Activated CD4-positive, alpha-beta T cell treated with anti-CD3 and anti-CD28 coated beads, Interleukin-2, amount 10 ng/mL, durations not matched to agents 24 days and 14 days (primary cell): ENCODE measurements around the gene KCNQ1OT1. TPM values are rescaled to one million over a fixed set of nuclear protein-coding genes. Genes with fewer than 3 reads are reported as not detected.

ENCODE experiments used
- DNase-seq: peaks from one replicate; pipeline ENCODE4 v3.0.0; 2022
- H3K27ac Mint-ChIP-seq: one replicate; pipeline ENCODE4 v1.8.0; 2022; ENCODE audit warnings: mild to moderate bottlenecking, mixed read lengths
- H3K27me3 Mint-ChIP-seq: one replicate; pipeline ENCODE4 v1.8.0; 2022; ENCODE audit warnings: mixed read lengths
- H3K36me3 Mint-ChIP-seq: one replicate; pipeline ENCODE4 v1.8.0; 2022; ENCODE audit warnings: low read depth, mild to moderate bottlenecking, mixed read lengths
- H3K4me1 Mint-ChIP-seq: one replicate; pipeline ENCODE4 v1.8.0; 2021; ENCODE audit warnings: mixed read lengths
- H3K4me3 Mint-ChIP-seq: one replicate; pipeline ENCODE4 v1.8.0; 2022; ENCODE audit warnings: mild to moderate bottlenecking, moderate library complexity, mixed read lengths
- H3K9me3 Mint-ChIP-seq: one replicate; pipeline ENCODE4 v1.8.0; 2021; ENCODE audit warnings: mixed read lengths
- intact Hi-C: fragments of 100-400 bp; cut with micrococcal nuclease; formaldehyde crosslinking; loops from one replicate; pipeline ENCODE4 v1.15.1; 2023
- total RNA-seq: library from RNA; stranded (reverse); gene quantifications from 2 replicates; pipeline ENCODE4 v1.2.3, GENCODE V29; 2022

The KCNQ1OT1 gene
- total RNA-seq, 1 donor from 2014 or later, result 0.61 TPM

- Mint-ChIP-seq H3K36me3 (no peaks in the 10 kb centered on the region), H3K4me3 (no peak overlapping the region), H3K9me3 (peaks cover 12% of the 10 kb centered on the region), H3K27me3 (no peaks in the 10 kb centered on the region), H3K4me1 (no peaks in the 10 kb centered on the region), H3K27ac (no peak overlapping the region)
- intact Hi-C loops, result loop anchor here (10.0 kb wide), 1 partner anchor 177 kb away; the partner anchor contains the start of gene CDKN1C
- no peak for DNase-seq
Observed at GRCh38 chr11:2708151-2708581, 8.4 kb upstream of the KCNQ1OT1 start.

DNA sequence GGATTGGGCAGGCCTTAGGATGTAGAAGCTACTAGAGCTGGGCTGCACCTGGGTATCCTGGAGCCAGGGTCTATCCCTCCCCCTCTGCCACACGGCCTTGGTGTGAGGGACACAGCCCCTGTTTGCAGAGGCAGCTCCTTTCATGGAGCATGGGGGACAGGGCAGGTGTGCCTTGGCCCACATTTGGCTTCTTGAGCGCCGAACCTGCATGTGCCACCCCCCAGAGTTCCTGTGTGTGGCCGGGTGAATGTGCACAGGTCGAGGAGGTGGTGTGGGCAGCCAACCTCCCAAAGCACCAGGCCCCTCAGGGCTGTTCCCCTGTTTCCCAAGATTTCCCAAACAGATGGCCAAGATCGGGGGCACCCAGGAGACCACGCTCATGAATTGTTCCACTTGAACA, 7.9 kb upstream of the KCNQ1OT1 start:
- Mint-ChIP-seq H3K27me3 (no peaks in the 10 kb centered on the region), H3K36me3 (no peaks in the 10 kb centered on the region), H3K27ac (no peak overlapping the region), H3K4me3 (no peak overlapping the region), H3K9me3 (peaks cover 12% of the 10 kb centered on the region), H3K4me1 (no peaks in the 10 kb centered on the region)
- intact Hi-C loops, result loop anchor here (10.0 kb wide), 1 partner anchor 177 kb away; the partner anchor contains the start of gene CDKN1C
- DNase-seq, result no peak

- Mint-ChIP-seq H3K4me1 (no peaks in the 10 kb centered on the region), H3K9me3 (peaks cover 12% of the 10 kb centered on the region), H3K27me3 (no peaks in the 10 kb centered on the region), H3K36me3 (no peaks in the 10 kb centered on the region), H3K27ac (no peak overlapping the region), H3K4me3 (no peak overlapping the region)
- no peak for DNase-seq
- intact Hi-C loops, result loop anchor here (10.0 kb wide), 1 partner anchor 178 kb away; the partner anchor contains the start of gene CDKN1C
Observed at GRCh38 chr11:2706321-2706720, 6.5 kb upstream of the KCNQ1OT1 start.

DNA sequence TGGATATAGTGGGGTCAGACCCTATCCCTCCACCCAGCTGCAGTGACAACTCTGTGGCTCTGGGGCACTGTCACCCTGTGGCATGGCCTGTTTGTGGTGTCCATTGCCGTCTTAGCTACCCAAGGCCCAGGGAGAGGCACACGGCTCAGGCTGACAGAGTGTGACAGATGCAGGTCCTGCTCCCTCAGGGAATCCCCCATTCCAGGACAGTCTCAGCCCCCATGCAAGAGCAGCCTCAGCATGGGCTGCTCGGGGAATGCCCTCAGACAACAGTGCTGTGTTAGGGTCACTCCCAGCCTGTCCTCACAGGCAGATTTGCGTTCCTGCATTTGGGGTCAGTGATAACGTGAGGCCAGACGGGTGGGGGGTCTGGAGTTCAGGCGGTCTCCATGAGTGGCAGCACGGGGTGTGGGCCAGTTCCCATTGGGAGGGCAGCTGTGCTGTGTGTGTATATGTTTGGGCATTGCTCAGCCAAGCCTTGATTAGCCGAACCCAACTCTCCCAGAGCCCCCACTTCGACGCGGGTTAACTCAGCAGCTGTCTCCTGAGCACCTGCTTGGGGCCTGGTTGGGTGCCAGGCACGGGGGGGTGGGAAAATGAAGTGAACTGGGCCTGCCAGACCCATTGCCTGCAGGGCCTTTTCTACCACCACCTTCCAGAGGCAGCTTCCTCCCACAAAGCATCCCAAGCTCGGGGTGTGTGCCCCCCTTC, 5.3 kb upstream of the KCNQ1OT1 start:
- no peak overlapping the region for H3K4me3 Mint-ChIP-seq
- no peak for DNase-seq
- peaks cover 12% of the 10 kb centered on the region for H3K9me3 Mint-ChIP-seq
- intact Hi-C loops, result loop anchor here (10.0 kb wide), 1 partner anchor 180 kb away; the partner anchor contains the start of gene CDKN1C
- no peaks in the 10 kb centered on the region for H3K27me3 Mint-ChIP-seq
- no peak overlapping the region for H3K27ac Mint-ChIP-seq
- H3K4me1 Mint-ChIP-seq, result no peaks in the 10 kb centered on the region
- H3K36me3 Mint-ChIP-seq, result no peaks in the 10 kb centered on the region

- no peak for DNase-seq
- H3K27ac Mint-ChIP-seq, result no peak overlapping the region
- no peak overlapping the region for H3K4me3 Mint-ChIP-seq
- H3K4me1 Mint-ChIP-seq, result no peaks in the 10 kb centered on the region
- H3K36me3 Mint-ChIP-seq, result no peaks in the 10 kb centered on the region
- H3K9me3 Mint-ChIP-seq, result peaks cover 12% of the 10 kb centered on the region
- intact Hi-C loops, result loop anchor here (10.0 kb wide), 1 partner anchor 180 kb away; the partner anchor contains the start of gene CDKN1C
- no peaks in the 10 kb centered on the region for H3K27me3 Mint-ChIP-seq
Observed at GRCh38 chr11:2704356-2704755, 4.6 kb upstream of the KCNQ1OT1 start.

- Mint-ChIP-seq H3K27me3 (peaks cover under 1% of the 10 kb centered on the region), H3K27ac (no peak overlapping the region), H3K36me3 (peaks cover 1% of the 10 kb centered on the region), H3K9me3 (peaks cover 12% of the 10 kb centered on the region), H3K4me1 (peaks cover 4% of the 10 kb centered on the region), H3K4me3 (no peak overlapping the region)
- intact Hi-C loops, result loop anchor here (10.0 kb wide), 1 partner anchor 181 kb away; the partner anchor contains the start of gene CDKN1C
- DNase-seq, result no peak
Observed at GRCh38 chr11:2703363-2704141, 3.8 kb upstream of the KCNQ1OT1 start.

- Mint-ChIP-seq H3K36me3 (peaks cover 5% of the 10 kb centered on the region), H3K27me3 (peaks cover 3% of the 10 kb centered on the region), H3K9me3 (peaks cover 12% of the 10 kb centered on the region), H3K4me3 (no peak overlapping the region), H3K27ac (no peak overlapping the region), H3K4me1 (peaks cover 8% of the 10 kb centered on the region)
- intact Hi-C loops, result loop anchor here (10.0 kb wide), 1 partner anchor 182 kb away; the partner anchor contains the start of gene CDKN1C
- no peak for DNase-seq
Observed at GRCh38 chr11:2702771-2703362, 3.1 kb upstream of the KCNQ1OT1 start.

GRCh38 chr11:2701898-2702434, 2.2 kb upstream of the KCNQ1OT1 start:
- Mint-ChIP-seq H3K9me3 (peaks cover 12% of the 10 kb centered on the region), H3K4me3 (no peak overlapping the region), H3K27me3 (peaks cover 3% of the 10 kb centered on the region), H3K4me1 (peaks cover 8% of the 10 kb centered on the region), H3K36me3 (peaks cover 5% of the 10 kb centered on the region), H3K27ac (no peak overlapping the region)
- intact Hi-C loops, result loop anchor here (10.0 kb wide), 1 partner anchor 183 kb away; the partner anchor contains the start of gene CDKN1C
- DNase-seq, result no peak

GRCh38 chr11:2701230-2701629, 1.4 kb upstream of the KCNQ1OT1 start:
- H3K27ac Mint-ChIP-seq, result peak overlapping the region; percentile 70
- H3K4me3 Mint-ChIP-seq, result peak overlapping the region; percentile 75
- peaks cover 11% of the 10 kb centered on the region for H3K4me1 Mint-ChIP-seq
- intact Hi-C loops, result loop anchor here (10.0 kb wide), 1 partner anchor 184 kb away; the partner anchor contains the start of gene CDKN1C
- H3K36me3 Mint-ChIP-seq, result peaks cover 5% of the 10 kb centered on the region
- peaks cover 3% of the 10 kb centered on the region for H3K27me3 Mint-ChIP-seq
- DNase-seq, result no peak
- peaks cover 6% of the 10 kb centered on the region for H3K9me3 Mint-ChIP-seq

GRCh38 chr11:2700415-2701211, 819 bp upstream of the KCNQ1OT1 start:
- peak overlapping the region; percentile 89 for H3K4me3 Mint-ChIP-seq
- peaks cover under 1% of the 10 kb centered on the region for H3K9me3 Mint-ChIP-seq
- H3K27me3 Mint-ChIP-seq, result peaks cover 3% of the 10 kb centered on the region
- H3K36me3 Mint-ChIP-seq, result peaks cover 5% of the 10 kb centered on the region
- peak overlapping the region; percentile 70 for H3K27ac Mint-ChIP-seq
- intact Hi-C loops, result loop anchor here (10.0 kb wide), 1 partner anchor 184 kb away; the partner anchor contains the start of gene CDKN1C
- peak; percentile 81 for DNase-seq
- H3K4me1 Mint-ChIP-seq, result peaks cover 11% of the 10 kb centered on the region

DNA sequence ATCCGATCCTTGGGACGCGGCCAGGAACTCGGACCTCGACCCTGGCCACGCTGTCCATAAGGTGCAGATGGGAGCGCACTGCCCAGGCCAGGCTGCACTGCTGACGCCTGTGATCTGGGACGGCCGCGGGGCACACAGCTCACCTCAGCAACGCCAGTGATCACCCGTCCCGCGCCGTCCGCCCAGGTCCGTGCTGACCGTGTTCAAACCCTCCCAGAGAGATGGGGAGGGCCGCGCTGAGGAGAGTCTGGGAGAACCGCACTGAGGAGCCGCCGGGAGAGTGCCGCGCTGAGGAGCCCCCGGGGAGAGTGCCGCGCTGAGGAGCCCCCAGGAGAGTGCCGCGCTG, 636 bp downstream of the KCNQ1OT1 start:
- Mint-ChIP-seq H3K36me3 (peaks cover 5% of the 10 kb centered on the region), H3K27ac (peak overlapping the region; percentile 69), H3K4me1 (peaks cover 11% of the 10 kb centered on the region), H3K9me3 (no peaks in the 10 kb centered on the region), H3K27me3 (peaks cover 3% of the 10 kb centered on the region), H3K4me3 (peak overlapping the region; percentile 89)
- intact Hi-C loops, result no loop called here
- peak; percentile 70 for DNase-seq

DNA sequence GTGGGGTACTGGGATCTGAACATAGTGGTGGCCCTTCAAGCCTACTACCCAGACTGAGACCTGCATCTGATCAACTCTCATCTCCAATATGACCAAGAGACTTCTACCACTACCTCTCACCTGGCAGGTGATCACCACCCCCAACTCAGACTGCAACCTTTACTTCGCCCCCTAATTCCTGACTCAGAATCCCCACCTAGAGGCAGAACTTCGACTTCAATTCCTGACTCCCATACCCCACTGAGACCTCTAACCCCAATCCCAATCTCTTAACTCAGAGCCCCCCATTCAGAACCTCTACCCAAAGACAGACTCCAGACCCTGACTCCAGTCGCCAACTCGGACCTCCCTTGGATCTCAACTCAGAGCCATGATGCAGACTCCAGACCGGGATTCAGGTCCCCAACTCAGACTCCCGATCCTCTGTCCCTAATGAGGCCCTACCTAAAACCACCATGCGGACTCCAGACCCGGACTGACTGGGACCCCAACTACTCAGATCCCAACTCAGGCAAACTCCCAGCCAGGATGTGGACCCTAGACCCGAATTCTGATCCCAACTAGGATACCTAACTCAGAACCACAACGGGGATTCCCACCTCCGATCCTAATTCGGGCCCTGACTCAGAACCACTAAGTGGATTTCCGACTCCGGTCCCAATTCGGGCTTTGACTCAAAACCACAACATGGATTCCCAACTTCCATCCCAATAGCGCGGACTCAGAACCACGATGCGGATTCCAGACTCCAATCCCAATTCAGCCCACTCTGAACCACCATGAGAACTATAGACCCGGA, 1.2 kb downstream of the KCNQ1OT1 start:
- H3K9me3 Mint-ChIP-seq, result no peaks in the 10 kb centered on the region
- H3K4me3 Mint-ChIP-seq, result peak overlapping the region; percentile 89
- intact Hi-C loops, result no loop called here
- peaks cover 11% of the 10 kb centered on the region for H3K4me1 Mint-ChIP-seq
- DNase-seq, result no peak
- peaks cover 5% of the 10 kb centered on the region for H3K36me3 Mint-ChIP-seq
- peaks cover 3% of the 10 kb centered on the region for H3K27me3 Mint-ChIP-seq
- H3K27ac Mint-ChIP-seq, result peak overlapping the region; percentile 69
